Measurements from ENCODE around the gene CORO1C. TPM values are rescaled to one million over a fixed set of nuclear protein-coding genes. Genes with fewer than 3 reads are reported as not detected.

Gene CORO1C
- total and polyA plus RNA-seq, 2 donors (not counting 3 experiments of a cell fraction or from before 2014, with no cell fraction given): 150 to 240 TPM

GRCh38 chr12:108757856-108758255 is 26.5 kb upstream of the CORO1C start:
- dilution Hi-C loops (cut with MboI; ENCODE audit: extremely low pct_ligation_motif_present, low sequenced_read_pairs) (no loop called here), intact Hi-C loops (cut with micrococcal nuclease) (no loop called here)
- FAIRE-seq (no peak), DNase-seq (ENCODE audit: low read depth, low spot score) (no peak)
- H3K9me3 ChIP-seq (replicated peaks; ENCODE audit: control insufficient read depth, insufficient read depth, low read length): no peaks in the 10 kb centered on the region
- no peaks in the 10 kb centered on the region for H4K20me1 ChIP-seq (replicated peaks; ENCODE audit: control insufficient read depth, extremely low read depth, insufficient read depth, low read length)
- no TSS peak for BruUV-seq (replicated peaks)
- H3K27me3 ChIP-seq (ENCODE audit: control insufficient read depth in 2 of 2, insufficient read depth in 2 of 2, low read length in 2 of 2): no peaks in the 10 kb centered on the region
- no peak overlapping the region for H2AFZ ChIP-seq (ENCODE audit: low read depth, low read length)
- H3K79me2 ChIP-seq (ENCODE audit: control insufficient read depth, insufficient read depth, low read length): no peaks in the 10 kb centered on the region
- no peaks in the 10 kb centered on the region for H3K36me3 ChIP-seq (ENCODE audit: control insufficient read depth in 2 of 2, extremely low read depth in 1 of 2, insufficient read depth in 2 of 2, low read length in 2 of 2)
- no peaks in the 10 kb centered on the region for H3K9me1 ChIP-seq (replicated peaks; ENCODE audit: control insufficient read depth, extremely low read depth, insufficient read depth, low read length)
- no peak overlapping the region for H3K4me2 ChIP-seq (ENCODE audit: insufficient read depth, low read length)
- ChIA-PET POLR2A (interaction anchor here (0.7 kb wide), 1 partner anchor 1721 kb away, joined by 8 read pairs; no protein-coding TSS in a partner anchor), CTCF (no interaction called here)
- TF ChIP-seq JUN (IDR thresholded peaks at IDR 0.05; ENCODE audit: borderline replicate concordance, insufficient read depth, insufficient read length, low read depth) (no peak), POLR2AphosphoS5 (IDR thresholded peaks at IDR 0.05; ENCODE audit: insufficient read depth, low read depth, low read length) (no peak), GATA2 (IDR thresholded peaks at IDR 0.05; ENCODE audit: insufficient read depth, insufficient read length, low read depth, low read length) (no peak), CTCF (IDR thresholded peaks at IDR 0.05; ENCODE audit: extremely low read depth in 1 of 2, insufficient read depth in 1 of 2, low read depth in 1 of 2, low read length in 2 of 2) (no peak), EZH2 (IDR thresholded peaks at IDR 0.05; ENCODE audit: borderline replicate concordance, low read depth, low read length, severe bottlenecking) (no peak), MYC (IDR thresholded peaks at IDR 0.05; ENCODE audit: low read depth, low read length) (no peak), MAX (IDR thresholded peaks at IDR 0.05; ENCODE audit: insufficient read depth, insufficient read length) (no peak), FOS (IDR thresholded peaks at IDR 0.05; ENCODE audit: borderline replicate concordance, insufficient read depth, low read length) (no peak), POLR2A (IDR thresholded peaks at IDR 0.05; ENCODE audit: low read depth, low read length) (no peak)
- no peak overlapping the region for H3K27ac ChIP-seq (ENCODE audit: insufficient read depth, low read depth, low read length)
- no peak overlapping the region for H3K9ac ChIP-seq (replicated peaks; ENCODE audit: extremely low read depth, insufficient read depth, low read length)
- no peak overlapping the region for H3K4me3 ChIP-seq (replicated peaks in 1 of 3; ENCODE audit: insufficient read depth in 1 of 3, low read depth in 1 of 3, low read length in 3 of 3)
- no peaks in the 10 kb centered on the region for H3K4me1 ChIP-seq (ENCODE audit: control insufficient read depth, extremely low read depth, insufficient read depth, low read length)

All from endothelial cell of umbilical vein (primary cell).